Activated CD4-positive, alpha-beta T cell treated with anti-CD3 and anti-CD28 coated beads, Interleukin-2, Interleukin-4, amounts not matched to agents 100 ng/mL and 50 ng/mL, durations not matched to agents 16 hours and 8 hours (primary cell): ENCODE measurements around the gene DUSP23.

ENCODE experiments used
- DNase-seq: peaks from one replicate; pipeline ENCODE4 v3.0.0-alpha.2; 2020; ENCODE audit warnings: low spot score

The DUSP23 gene

DNA sequence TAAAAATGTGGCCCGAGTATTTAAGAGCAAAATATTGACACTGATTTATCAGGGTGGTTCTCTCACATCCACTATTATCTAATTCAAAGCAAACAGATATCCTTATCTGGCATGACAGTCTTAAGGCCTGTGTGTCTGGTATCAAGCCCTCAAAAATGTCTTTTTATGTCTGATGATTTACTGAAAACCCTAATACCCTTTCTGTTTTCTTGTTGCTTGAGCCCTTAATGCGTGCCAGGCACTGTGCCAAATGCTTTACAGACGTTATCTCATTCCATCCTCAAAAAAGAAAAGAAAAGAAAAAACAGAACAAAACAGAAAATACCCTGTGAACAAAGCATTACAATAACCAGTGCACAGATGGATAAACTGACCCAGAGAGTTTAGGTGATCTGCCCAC lies 5.7 kb downstream of the DUSP23 start:
- DNase-seq = no peak

DNA sequence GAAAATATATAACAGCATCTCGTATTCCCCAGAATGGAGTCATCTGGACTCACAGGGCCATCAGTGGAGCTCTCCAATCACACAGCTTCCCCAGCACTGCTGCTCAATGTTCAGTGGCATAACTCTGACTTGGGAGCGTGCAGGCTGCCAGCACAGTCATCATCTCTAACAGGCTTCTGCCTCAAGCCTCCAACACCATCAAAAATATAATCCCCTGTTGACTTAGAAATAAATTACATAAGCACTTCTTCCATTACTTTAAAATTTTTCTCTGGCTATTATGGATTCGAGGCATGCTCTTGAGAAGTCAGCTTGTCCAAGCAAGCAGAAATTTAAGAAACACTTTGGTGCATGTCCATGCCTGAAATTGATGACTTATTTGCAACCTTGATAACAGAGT lies 6.2 kb downstream of the DUSP23 start:
- DNase-seq = no peak

DNA sequence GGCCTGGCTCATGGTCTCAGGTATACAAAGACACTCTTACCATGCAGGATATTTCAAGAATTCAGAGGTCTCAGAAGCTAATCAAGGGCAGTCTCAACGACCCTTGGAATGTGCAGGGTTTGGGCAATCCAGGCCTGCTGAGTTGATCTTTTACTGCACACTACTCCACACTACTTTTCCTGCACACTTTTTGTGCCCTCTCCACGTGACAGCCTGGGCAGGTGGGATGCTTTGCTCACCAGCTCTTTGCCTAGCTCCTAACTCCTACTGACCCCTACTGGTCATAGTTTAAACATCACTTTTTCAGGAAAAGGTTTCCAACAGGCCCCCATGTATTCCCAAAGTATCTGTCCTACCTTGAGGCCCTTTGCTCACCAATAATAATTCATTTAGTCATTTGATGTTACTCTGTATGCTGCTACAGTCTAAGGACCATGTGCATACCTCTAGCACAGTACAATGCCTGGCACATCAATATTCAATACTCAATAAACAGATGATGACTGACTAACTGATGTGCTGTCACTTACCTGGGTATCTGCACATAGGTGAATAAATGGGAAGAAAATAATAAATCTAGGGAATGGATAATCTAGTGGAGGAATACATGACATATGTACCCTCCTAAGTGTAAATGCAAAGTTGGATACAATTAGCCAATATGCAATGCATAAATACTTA lies 9.6 kb downstream of the DUSP23 start:
- peak; percentile 19 for DNase-seq

DNA sequence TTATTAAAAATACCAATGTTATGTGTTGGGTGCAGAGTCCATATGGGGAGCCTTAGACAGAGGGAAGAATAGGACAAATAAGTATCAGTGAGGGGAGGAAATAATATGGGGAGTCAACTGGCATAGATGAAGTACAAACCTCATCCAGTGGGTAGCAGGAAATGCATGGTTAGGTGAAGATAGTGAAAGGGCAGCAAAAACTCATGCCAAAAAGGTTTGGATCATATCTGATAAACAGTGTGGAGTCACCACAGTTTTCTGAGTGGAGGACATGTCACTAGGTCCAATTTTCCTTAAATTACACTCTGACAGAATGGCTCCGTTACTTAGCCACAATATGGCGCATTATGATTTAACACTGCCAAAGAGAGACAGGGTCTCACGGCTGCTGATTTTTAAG lies 10.3 kb downstream of the DUSP23 start:
- DNase-seq = no peak

DNA sequence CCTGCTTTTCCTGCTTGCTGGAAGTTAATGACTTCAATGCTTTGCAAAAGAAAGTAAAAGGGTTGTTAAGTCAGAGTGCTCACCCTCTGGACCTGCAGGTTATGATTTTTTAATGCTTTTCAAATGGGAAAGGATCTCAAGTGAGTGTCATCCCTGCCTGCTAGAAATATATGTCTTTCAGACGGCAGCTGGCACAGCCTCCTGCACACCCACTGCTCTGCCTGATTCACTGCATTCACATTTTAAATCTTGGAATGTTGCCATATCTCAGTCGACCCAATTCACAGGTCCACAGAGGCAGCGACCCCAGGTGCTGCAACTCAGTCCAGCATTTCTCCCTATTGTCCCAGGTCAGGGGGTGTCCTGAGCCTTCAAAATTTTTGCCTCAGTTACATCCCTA lies 10.7 kb downstream of the DUSP23 start:
- DNase-seq = no peak

DNA sequence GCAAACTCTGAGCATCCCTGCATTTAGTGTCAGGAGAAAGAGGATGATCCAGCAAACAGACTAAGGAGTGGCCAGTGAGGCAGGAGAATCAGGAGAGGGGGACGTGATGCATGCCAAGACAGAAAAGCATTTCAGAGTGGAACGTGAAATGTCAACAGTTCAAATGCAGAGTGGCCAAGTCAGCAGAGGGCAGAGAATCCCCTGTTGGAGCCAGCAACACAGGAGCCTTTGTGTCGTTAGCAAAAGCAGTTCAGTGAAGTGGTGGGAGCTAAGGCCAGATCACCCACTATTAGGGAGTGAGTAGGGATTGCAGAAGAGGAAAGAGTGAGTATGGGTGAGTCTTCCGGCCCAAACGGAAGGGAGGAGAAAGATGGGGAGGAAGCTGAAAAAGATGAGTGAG lies 14.8 kb downstream of the DUSP23 start:
- no peak for DNase-seq

DNA sequence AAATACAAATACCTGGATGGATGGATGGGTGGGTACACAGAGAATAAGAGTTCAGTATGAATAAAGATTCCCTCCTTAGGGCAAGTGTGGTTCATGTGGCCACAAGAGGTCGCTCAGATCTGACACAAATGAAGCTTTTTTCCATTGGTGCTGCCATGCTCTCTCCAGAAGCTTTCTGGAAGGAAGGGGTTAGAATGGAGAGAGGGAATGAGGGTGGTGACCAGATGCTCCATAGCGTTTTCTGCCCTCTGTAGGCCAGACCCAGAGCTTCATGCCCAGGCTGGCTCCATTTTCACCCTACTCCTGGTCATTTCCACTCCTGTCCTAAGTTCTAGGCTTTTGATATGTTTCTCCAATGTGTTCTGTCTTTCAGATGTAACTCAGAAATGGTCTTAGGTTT lies 18.1 kb downstream of the DUSP23 start:
- peak; percentile 38 for DNase-seq

DNA sequence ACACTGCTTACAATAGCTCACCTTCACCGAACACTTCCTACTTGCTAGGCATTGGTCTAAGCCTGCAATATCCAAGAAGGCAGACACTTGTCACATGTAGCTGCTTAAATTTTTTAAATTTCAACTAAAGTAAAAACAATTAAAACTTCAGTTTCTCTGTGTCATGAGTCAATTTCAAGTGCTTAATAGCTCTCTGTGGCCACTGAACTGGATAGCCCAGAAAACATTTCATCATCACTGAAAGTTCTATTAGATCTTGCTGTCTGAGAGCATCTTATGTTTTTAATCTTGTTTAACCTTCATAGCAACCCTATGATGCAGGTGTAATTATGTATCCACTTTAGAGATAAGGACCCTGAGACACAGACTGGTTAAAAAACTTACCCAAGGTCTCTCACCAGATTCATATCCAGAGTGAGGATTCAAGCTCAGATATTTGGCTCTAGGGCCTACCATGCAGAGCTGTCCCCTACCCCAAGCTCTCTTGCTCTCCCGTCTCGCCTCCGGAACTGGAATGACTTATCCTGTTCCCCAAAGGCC lies 18.8 kb downstream of the DUSP23 start:
- no peak for DNase-seq

DNA sequence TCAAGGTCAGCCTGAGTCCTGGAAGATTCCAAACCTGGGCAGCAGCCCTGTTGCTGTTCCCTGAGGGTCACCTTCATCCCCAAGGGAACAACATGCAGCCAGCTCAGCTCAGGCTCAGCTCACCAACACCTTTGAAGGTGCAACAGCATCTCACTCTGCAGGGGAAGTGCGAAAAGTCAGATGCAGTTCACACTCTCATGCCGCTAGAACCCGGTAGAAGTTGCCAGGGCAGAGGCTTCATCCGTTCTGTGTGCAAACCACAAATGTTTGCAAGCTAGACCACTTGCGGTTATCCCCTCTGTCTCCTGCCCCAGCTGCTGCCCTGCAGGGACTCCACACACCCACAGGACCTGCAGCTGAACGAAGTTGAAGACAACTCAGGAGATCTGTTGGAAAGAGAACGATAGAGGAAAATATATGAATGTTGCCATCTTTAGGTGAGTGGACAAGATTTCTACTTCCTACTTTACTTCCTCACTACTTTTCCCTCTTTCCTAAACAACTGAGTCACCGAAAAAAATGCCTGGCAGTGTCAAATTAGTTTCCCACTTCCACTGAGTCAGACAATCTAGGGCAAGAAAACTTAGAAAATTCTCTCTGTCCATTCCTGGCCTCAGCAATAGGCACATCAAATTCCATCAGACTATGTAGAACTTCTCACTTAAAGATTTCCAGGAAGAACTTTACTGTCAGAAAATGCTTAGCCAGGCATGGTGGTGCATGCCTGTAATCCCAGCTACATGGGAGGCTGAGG lies 19.6 kb downstream of the DUSP23 start:
- DNase-seq = peak; percentile 22

DNA sequence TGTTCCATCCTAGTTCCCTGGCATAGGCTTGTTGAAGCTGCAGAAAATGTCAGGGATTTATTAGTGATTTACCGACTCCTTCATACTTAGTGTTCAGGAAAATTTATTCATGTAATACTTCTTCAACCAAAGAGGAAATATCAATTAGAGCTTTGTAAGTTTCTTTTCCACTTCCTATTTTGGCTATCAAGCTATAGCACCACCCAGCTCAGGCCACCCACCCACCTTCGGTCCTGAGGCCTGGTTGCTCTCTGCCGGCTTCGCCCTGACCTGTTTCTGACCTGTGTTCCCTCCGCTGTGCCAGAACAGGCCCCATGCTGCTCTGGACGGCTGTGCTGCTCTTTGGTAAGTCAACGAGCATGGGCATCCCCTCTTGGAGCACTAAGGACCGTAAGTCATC lies 21.3 kb downstream of the DUSP23 start, which contains the start of gene FCRL6:
Gene FCRL6, plus strand, starts transcription at position 250 of the 400 bp plus-strand sequence. Its CDS starts 65 bp downstream, at position 315.
- no peak for DNase-seq

DNA sequence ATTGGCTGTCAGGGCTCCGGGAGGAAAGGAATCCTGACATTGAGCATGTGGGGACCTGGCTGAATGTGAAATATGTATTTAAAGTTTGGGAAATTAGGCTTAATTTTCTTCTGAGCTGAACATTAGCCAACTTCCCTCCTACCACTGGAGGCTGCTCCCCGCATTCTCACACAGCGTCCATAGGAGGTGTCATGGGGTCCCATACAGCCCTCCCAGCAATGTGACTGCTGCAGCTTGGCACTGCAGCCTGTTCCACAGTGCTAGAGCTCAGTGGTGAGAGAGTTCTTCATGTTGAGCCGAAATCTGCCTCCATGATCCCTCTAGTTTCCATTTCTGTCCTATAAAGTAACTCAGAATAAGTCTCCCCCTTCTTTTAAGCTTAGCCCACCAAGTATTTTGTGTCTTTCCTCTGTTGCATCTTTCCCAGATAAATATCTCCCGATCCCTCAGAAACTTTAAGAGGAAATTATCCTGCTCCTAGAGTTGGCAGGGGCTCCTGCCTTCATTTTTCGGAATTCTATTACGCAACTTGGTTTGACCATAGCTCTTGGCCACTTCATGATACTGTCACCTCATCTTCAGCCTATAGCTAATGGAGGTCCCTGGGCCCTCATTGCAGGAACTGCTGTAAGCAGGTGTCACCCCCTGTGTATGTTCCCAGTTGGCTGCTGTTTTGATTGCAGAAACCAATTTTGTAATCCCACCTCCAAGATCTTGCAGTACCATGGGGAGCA lies 23.4 kb downstream of the DUSP23 start:
- no peak for DNase-seq

DNA sequence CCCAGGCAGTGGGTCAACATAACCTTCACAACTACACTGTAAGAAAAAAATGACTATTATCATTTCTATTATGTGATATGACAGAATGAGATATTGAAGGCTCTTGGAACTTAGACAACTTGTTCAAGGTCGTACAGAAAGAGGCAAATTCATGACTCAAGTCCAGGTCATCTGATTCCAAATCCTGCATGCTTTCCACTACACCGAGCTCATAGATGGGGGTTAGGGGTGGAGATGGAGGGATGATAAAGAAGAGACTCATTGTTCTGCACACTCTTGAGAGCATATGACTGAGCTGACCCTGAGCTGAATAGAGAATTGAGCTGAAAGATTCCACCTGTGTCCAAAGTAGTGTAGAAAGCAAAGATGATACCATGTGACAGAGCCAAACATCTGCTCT lies 24.2 kb downstream of the DUSP23 start:
- DNase-seq = no peak

DNA sequence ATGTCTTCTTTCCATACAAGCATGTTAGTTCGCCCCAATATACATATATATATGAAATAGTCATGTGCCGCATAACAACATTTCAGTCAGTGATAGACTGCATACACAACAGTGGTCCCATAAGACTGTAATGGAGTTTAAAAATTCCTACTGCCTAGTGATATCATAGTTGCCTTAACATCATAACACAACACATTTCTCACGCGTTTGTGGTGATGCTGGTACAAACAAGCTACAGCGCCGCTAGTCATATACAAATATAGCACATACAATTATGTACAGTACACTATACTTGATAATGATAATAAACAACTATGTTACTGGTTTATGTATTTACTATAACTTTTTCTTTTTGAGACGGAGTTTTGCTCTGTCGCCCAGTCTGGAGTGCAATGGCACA lies 35.2 kb downstream of the DUSP23 start:
- no peak for DNase-seq

DNA sequence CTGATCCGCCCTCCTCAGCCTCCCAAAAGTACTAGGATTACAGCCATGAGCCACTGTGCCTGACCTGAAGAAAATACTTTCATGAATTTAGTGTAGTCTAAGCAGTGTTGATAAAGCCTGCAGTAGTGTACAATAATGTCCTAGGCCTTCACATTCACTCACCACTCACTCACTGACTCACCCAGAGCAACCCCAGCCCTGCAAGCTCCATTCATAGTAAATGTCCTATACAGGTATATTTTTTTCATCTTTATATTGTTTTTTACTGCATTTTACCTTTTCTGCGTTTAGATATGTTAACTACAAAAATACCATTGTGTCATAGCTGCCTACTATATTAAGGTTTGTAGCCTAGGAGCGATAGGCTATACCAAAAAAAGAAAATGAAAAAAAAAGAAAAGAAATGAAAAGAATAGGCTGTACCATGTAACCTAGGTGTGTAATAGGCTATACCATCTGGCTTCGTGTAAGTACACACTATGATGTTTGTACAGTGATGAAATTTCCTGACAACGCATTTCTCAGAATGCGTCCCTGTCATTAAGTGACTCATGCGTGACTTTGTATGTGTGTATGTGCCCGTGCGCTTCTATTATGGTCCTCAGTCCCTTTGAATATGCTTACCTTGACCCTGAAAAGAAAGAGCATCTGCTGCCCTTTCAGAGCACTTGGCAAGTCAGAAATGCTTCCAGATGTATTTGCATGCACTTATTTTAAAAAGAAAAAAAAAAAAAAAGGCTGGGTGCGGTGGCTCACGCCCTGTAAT lies 36.7 kb downstream of the DUSP23 start:
- DNase-seq = no peak

DNA sequence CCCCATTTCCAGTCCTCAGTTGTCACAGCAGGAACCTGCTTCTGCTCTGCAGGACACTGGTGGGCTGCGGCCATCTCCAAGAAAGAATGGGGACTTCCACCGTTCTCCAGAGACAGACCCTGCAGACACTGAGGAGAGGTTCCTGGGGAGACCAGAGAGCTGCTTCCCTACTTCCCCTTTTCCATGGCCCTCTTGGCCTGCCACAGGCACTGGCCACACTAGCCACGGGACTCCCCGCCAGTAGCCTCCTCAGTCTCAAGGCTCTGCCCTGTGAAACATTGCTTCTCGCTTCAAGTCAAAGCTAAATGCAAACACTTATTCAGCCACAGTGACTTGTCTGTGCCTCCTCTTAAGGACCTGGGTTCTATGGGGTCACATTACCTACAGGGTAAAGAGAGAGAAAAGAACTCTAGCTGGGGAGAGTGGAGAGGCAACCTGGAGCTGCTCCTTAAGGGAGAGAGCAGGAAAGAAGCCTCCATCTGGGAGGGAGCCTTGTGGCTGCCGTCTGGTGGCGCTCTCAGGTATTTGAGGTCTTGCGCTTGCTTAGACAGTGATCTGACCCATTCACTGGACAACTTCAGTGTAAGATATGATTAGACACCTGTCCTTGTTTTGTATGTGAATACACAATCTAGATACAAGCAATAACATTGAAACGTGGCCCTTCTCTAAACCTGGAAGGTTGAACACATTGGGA lies 40.6 kb downstream of the DUSP23 start:
- no peak for DNase-seq

DNA sequence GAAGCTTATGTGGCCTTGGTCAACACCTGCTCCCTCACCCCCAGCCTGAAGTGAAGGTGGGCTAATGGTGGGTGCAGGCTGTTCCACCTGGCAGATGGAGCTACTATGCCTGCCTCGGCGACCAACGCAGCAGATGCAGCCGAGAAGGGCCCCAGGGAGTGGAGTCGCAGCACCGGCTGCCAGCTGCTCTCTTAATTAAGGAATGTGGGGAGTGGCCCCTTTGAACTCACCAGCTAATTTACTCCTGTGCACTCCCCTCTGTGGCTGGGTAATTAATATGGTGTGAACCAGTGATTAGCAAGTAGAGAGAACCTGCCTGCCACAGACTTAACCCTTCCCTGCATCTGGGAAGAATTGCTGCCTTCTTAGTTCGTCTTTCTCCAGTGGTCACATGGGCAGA lies 42.6 kb downstream of the DUSP23 start:
- DNase-seq = no peak

DNA sequence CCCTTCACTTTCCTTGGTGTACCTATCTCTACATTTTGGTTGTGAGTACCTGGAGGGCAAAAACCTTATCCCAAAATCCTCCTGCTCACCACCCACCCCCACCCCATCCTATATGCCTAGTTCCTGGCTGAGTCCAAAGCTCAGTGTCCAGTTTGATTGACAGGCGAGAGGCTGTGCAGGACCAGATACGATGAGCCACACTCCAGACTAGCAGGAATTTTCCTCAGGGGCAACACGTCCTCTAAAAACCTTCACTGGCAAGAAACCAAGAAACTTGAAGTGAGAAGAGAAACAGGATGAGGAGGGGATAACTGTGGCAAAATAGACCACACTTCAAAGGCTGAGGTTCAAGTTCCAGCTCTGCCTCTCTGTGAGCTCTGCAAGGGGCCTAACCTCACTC lies 44.8 kb downstream of the DUSP23 start:
- no peak for DNase-seq

DNA sequence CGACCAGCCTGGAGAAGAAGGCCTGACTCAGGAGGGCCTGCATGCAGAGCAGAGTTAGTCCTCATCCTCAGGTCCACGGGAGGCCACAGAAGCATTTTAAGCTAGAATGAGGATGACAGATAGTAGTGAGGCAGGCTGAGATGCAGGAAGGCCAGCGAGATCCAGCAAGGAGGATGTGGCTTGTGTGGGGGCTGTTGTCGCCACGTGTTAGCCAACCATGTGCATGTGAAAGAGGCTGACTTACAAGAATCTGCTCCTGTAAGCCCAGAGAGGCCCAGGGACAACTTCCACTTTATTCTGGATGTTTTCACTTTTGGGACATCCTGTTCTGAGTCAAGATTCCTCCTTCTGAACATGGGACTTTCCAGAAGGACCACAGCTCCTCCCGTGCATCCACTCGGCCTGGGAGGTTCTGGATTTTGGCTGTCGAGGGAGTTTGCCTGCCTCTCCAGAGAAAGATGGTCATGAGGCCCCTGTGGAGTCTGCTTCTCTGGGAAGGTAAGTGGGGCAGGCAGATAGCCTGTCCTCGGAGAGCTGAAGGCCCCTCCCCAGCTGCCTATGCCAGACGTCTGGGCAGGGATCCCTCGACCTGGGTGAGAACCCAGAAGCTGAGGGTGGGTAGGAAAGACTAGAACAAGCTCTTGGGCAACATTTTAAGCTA lies 45.8 kb downstream of the DUSP23 start, which contains the start of gene SLAMF8:
Gene SLAMF8, plus strand, starts transcription at position 433 of the 661 bp plus-strand sequence. Its CDS starts 26 bp downstream, at position 459.
- peak; percentile 74 for DNase-seq

DNA sequence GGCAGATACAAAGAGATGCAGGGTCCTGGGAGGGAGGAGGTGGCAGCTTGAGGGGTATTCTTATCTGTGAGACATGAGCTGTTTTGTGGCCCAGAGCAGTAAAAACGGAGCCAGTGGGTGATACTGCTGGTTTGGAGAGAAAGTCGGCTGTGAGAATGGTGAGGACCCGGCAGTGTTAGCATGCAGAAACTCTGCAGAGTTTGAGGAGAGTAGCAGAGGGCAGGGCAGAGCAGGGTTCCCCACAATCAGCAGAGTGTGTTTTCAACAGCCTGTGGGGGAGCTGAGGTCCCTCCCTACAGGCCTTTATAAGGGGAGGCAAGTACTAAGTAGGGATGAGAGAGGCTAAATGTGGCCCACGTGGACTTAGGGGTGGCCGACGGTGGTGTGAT lies 46.3 kb downstream of the DUSP23 start:
- DNase-seq = no peak

DNA sequence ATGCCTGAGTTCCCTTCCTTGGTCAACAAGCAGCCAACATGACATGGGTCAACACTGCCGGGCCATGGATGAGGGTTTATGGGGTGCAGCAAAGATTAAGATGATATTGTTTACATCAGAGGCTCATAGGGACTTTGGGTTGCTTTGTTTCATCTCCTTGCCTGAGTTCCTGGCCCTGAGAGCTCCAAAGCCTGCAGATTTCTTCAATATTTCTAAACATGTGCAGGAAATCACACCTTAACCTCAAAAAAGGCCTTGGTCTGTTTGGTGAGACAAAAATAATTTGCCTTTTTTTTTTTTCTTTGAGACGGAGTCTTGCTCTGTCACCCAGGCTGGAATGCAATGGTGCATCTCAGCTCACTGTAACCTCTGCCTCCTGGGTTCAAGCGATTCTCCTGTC lies 46.8 kb downstream of the DUSP23 start:
- DNase-seq = peak; percentile 25

DNA sequence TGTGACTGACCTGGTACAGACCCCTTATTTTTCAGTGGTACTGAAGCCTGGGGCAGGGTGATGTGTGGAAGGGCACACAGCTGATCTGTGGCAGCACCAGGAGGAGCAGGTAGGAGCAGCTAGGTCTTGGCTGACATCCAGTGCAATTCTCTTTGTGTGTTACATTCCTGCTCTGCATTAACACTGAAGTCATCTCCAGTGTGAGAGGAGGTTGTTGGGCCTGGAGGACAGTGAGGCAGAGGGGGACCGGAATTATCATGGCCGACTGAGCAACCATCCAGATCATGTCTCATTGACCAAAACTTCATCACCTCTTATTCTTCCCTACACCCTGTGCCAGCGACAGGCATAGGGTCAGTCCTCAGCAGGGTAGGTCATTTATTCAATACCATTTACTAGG lies 47.4 kb downstream of the DUSP23 start:
- no peak for DNase-seq
